Naive thymus-derived CD4-positive, alpha-beta T cell (primary cell): ENCODE measurements around the gene OSBPL8. TPM values are rescaled to one million over a fixed set of nuclear protein-coding genes. Genes with fewer than 3 reads are reported as not detected.
A peak's percentile ranks its signal among the peaks of the same experiment; 100 is the strongest.

ENCODE experiments used
- ATAC-seq: fragments of 150-1000 bp; cut with Tn5 transposase; 2 replicates; pipeline ENCODE4 v1.10.0; 2021; ENCODE audit warnings: mild to moderate bottlenecking, moderate library complexity
- CTCF ChIA-PET: fragments of 350-600 bp; sonication (Branson Sonifier 250); formaldehyde crosslinking; loops from one replicate; lab custom pipeline; 2021; ENCODE audit warnings: antibody characterized with exemption; lab: Charles Lee
- POLR2A ChIA-PET: fragments of 350-600 bp; sonication (Branson Sonifier 250); formaldehyde crosslinking; loops from one replicate; lab custom pipeline; 2021; ENCODE audit warnings: antibody characterized with exemption, inconsistent platforms; lab: Charles Lee
- DNase-seq, 9 donors: peaks; one replicate each; pipeline versions ENCODE4 v3.0.0 to v3.0.0-alpha.2; 2020 to 2022; ENCODE audit warnings: mixed read lengths in 1 of 9
- H3K27ac ChIP-seq: one replicate; pipeline ENCODE4 v1.7.0; 2013; ENCODE audit warnings: mild to moderate bottlenecking, low read depth, low read length, moderate library complexity
- H3K27me3 ChIP-seq, 2 donors: one replicate each; pipeline ENCODE4 v1.7.0; 2013; ENCODE audit warnings: low read length in 2 of 2, mild to moderate bottlenecking in 2 of 2, moderate library complexity in 2 of 2; ENCODE audit not compliant: control insufficient read depth in 2 of 2, insufficient read depth in 2 of 2
- H3K36me3 ChIP-seq, 3 experiments: 1 replicate in 2 of 3; 2 replicates in 1 of 3; pipeline ENCODE4 v1.7.0; 2013; ENCODE audit warnings: low read length in 3 of 3, mild to moderate bottlenecking in 3 of 3, moderate library complexity in 1 of 3; ENCODE audit not compliant: insufficient read depth in 3 of 3, control insufficient read depth in 2 of 3
- H3K4me1 ChIP-seq, 2 donors: one replicate each; pipeline ENCODE4 v1.7.0; 2013; ENCODE audit warnings: low read length in 2 of 2, mild to moderate bottlenecking in 2 of 2, moderate library complexity in 1 of 2; ENCODE audit not compliant: control insufficient read depth in 2 of 2, insufficient read depth in 2 of 2
- H3K4me3 ChIP-seq: 2 replicates; pipeline ENCODE4 v1.7.0; 2013; ENCODE audit warnings: mild to moderate bottlenecking, low read length
- H3K9me3 ChIP-seq, 3 experiments: 1 replicate in 2 of 3; 2 replicates in 1 of 3; pipeline ENCODE4 v1.7.0; 2013; ENCODE audit warnings: low read length in 3 of 3; ENCODE audit not compliant: control insufficient read depth in 2 of 3
- H3K27ac Mint-ChIP-seq, 9 donors: one replicate each; pipeline ENCODE4 v1.8.0; 2020 to 2022; ENCODE audit warnings: mixed read lengths in 9 of 9, mild to moderate bottlenecking in 8 of 9, moderate library complexity in 5 of 9, inconsistent platforms in 2 of 9
- H3K27me3 Mint-ChIP-seq, 5 donors: one replicate each; pipeline ENCODE4 v1.8.0; 2021 to 2022; ENCODE audit warnings: mixed read lengths in 5 of 5, mild to moderate bottlenecking in 1 of 5
- H3K36me3 Mint-ChIP-seq, 5 donors: one replicate each; pipeline ENCODE4 v1.8.0; 2020 to 2022; ENCODE audit warnings: mixed read lengths in 5 of 5, mild to moderate bottlenecking in 3 of 5, inconsistent platforms in 1 of 5
- H3K4me1 Mint-ChIP-seq, 7 donors: one replicate each; pipeline ENCODE4 v1.8.0; 2020 to 2022; ENCODE audit warnings: mixed read lengths in 7 of 7, mild to moderate bottlenecking in 3 of 7, inconsistent platforms in 1 of 7
- H3K4me3 Mint-ChIP-seq, 10 donors: one replicate each; pipeline ENCODE4 v1.8.0; 2020 to 2022; ENCODE audit warnings: mild to moderate bottlenecking in 10 of 10, mixed read lengths in 10 of 10, moderate library complexity in 6 of 10, inconsistent platforms in 2 of 10
- H3K9me3 Mint-ChIP-seq, 11 donors: one replicate each; pipeline ENCODE4 v1.8.0; 2020 to 2022; ENCODE audit warnings: mixed read lengths in 11 of 11, mild to moderate bottlenecking in 4 of 11, inconsistent platforms in 1 of 11, moderate library complexity in 1 of 11
- intact Hi-C, 2 donors: fragments of 100-400 bp; cut with micrococcal nuclease; formaldehyde crosslinking; loops; one replicate each; pipeline ENCODE4 v1.15.1; 2023
- polyA plus RNA-seq, 2 donors: library from polyadenylated mRNA; unstranded; fragments of 300-500 nt; fragmentation: Illumina TruSeq; gene quantifications; one replicate each; pipeline ENCODE4 v1.2.3, GENCODE V29; 2021
- total RNA-seq, 6 experiments: library from RNA in 5 of 6; stranded (reverse) in 5 of 6; gene quantifications; 1 replicate in 5 of 6; 2 replicates in 1 of 6; pipeline ENCODE4 v1.2.3 and lab custom pipeline; 2021 to 2026

OSBPL8 gene
- total and polyA plus RNA-seq, 7 experiments from 2014 or later = 113 to 157 (median 122) TPM

DNA sequence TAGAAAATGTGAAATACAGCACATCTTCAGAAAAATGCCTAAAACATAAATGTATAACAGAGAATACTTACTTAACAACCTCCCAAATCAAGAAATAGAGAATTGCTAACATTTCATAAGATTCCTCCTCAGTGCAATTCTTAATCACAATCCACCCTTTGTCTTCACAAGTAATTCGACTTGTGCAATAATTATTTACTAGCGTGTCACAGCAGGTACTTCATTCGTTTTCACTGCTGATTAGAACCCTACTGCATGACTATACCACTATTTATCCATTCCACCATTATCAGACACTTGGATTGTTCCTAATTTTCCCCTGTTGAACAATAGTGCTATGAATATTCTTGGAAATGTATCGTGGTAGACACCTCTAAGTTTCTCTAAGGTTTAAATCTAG, 146.4 kb downstream of the OSBPL8 start:
- ATAC-seq (no peak), DNase-seq (no peak)
- no peaks in the 10 kb centered on the region for H3K36me3 ChIP-seq
- Mint-ChIP-seq H3K27me3 (no peaks in the 10 kb centered on the region), H3K9me3 (no peaks in the 10 kb centered on the region), H3K27ac (no peak overlapping the region), H3K4me1 (peaks cover 15 to 37% (median 21%) of the 10 kb centered on the region in 7 donors), H3K36me3 (peaks cover under 1 to 16% (median 5%) of the 10 kb centered on the region in 5 donors), H3K4me3 (no peak overlapping the region)
- intact Hi-C loops = loop anchor here in 1 of 2 donors (5.0 kb wide), 1 partner anchor 144 kb away; the partner anchor contains the start of gene OSBPL8
- no peak overlapping the region for H3K4me3 ChIP-seq
- H3K9me3 ChIP-seq = no peaks in the 10 kb centered on the region
- ChIA-PET POLR2A (no interaction called here), CTCF (no interaction called here)
- H3K27ac ChIP-seq = no peak overlapping the region
- H3K27me3 ChIP-seq = no peaks in the 10 kb centered on the region
- peaks cover 0 to 3% of the 10 kb centered on the region in 2 donors for H3K4me1 ChIP-seq

DNA sequence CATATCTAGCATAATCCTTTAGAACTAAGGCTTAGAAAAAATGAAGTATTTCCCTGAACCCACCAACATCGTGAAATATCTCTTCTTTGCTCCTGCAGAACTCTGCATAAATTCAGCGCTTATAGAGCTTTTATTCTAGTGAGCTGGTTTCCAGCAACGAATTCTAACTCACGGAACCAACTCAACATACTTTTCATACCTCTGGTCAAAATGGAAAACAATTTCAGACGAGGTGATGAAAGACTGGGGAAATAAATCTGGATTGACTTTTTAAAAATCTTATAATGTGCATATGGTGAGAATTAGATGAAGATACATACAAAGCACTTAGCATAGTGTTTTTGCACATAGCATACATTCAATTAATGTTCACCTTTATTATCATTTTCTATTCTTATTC, 148.8 kb downstream of the OSBPL8 start:
- H3K4me1 Mint-ChIP-seq = peaks cover 4 to 27% (median 13%) of the 10 kb centered on the region in 7 donors
- intact Hi-C loops = loop anchor here in 1 of 2 donors (5.0 kb wide), 1 partner anchor 147 kb away; the partner anchor contains the start of gene OSBPL8
- Histone ChIP-seq H3K36me3 (peaks cover 0 to 4% (median under 1%) of the 10 kb centered on the region in 3 experiments), H3K4me1 (peaks cover 0 to 3% of the 10 kb centered on the region in 2 donors), H3K27me3 (no peaks in the 10 kb centered on the region), H3K4me3 (no peak overlapping the region), H3K27ac (no peak overlapping the region), H3K9me3 (no peaks in the 10 kb centered on the region)
- H3K27me3 Mint-ChIP-seq = no peaks in the 10 kb centered on the region
- no peak for DNase-seq
- H3K9me3 Mint-ChIP-seq = no peaks in the 10 kb centered on the region
- H3K4me3 Mint-ChIP-seq = no peak overlapping the region
- ChIA-PET POLR2A (no interaction called here), CTCF (no interaction called here)
- H3K27ac Mint-ChIP-seq = peak overlapping the region in 1 of 9 donors; percentile 6
- peaks cover 0 to 10% (median 0%) of the 10 kb centered on the region in 5 donors for H3K36me3 Mint-ChIP-seq
- ATAC-seq = no peak

DNA sequence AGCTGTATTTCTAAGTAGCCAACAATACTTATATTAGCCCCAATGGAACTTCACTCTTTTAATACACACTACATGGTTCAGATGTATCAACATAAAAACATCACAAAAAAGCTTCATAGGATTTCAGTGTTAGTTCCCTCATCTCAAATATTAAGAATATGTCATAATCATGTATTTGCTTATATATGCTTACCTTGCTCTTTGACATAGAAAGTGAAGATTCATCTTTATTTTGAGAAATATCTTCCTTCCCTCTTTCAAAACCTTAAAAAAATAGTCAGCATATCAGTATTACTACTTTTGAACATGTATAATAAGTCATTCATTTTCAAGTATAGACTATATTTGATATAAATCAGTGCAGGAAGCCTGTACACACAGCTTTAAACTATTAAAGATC, 149.2 kb downstream of the OSBPL8 start:
- Mint-ChIP-seq H3K27ac (peak overlapping the region in 2 of 9 donors; percentile 6), H3K4me3 (no peak overlapping the region), H3K9me3 (no peaks in the 10 kb centered on the region), H3K36me3 (peaks cover 0 to 10% (median 0%) of the 10 kb centered on the region in 5 donors), H3K4me1 (peaks cover 4 to 28% (median 13%) of the 10 kb centered on the region in 7 donors), H3K27me3 (no peaks in the 10 kb centered on the region)
- H3K36me3 ChIP-seq = peaks cover 0 to 5% (median 4%) of the 10 kb centered on the region in 3 experiments
- ATAC-seq (no peak), DNase-seq (no peak)
- no peaks in the 10 kb centered on the region for H3K9me3 ChIP-seq
- H3K27me3 ChIP-seq = no peaks in the 10 kb centered on the region
- H3K4me1 ChIP-seq = peaks cover 0 to 3% of the 10 kb centered on the region in 2 donors
- intact Hi-C loops = loop anchor here in 1 of 2 donors (5.0 kb wide), 1 partner anchor 147 kb away; the partner anchor contains the start of gene OSBPL8
- ChIA-PET CTCF (no interaction called here), POLR2A (no interaction called here)
- H3K4me3 ChIP-seq = no peak overlapping the region
- H3K27ac ChIP-seq = no peak overlapping the region

DNA sequence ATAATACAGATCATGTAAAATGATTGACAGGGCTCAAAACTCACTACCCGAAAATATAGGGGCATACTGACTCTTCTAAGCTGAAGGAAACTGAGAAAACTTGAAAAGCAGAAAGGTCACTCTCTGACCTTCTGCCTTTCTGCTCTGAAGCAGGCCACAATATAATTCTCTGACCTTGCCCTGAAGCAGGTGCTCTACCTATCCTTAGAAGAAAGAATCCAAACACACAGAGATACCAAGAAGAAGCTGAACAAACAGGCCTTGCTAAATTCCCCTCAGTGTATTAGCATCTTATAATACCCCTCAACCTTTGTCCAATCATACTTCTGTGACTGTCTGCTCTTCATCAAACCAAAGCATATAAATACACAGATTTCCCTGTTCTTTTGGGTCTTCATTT, 150.5 kb downstream of the OSBPL8 start:
- Histone ChIP-seq H3K27me3 (no peaks in the 10 kb centered on the region), H3K4me3 (no peak overlapping the region), H3K9me3 (no peaks in the 10 kb centered on the region), H3K36me3 (peaks cover 0 to 5% (median 4%) of the 10 kb centered on the region in 3 experiments), H3K27ac (no peak overlapping the region), H3K4me1 (peaks cover 0 to 3% of the 10 kb centered on the region in 2 donors)
- no peak for DNase-seq
- intact Hi-C loops = loop anchor here in 1 of 2 donors (10.0 kb wide), 1 partner anchor 46 kb away; no protein-coding TSS in a partner anchor
- CTCF ChIA-PET = interaction anchor here (0.7 to 1.7 kb wide), 3 partner anchors 8 to 354 kb away, joined by 3 to 4 read pairs (median 3); no protein-coding TSS in a partner anchor
- no peaks in the 10 kb centered on the region for H3K27me3 Mint-ChIP-seq
- peaks cover 4 to 28% (median 13%) of the 10 kb centered on the region in 7 donors for H3K4me1 Mint-ChIP-seq
- peak overlapping the region in 3 of 9 donors; percentile 6 to 46 (median 17) for H3K27ac Mint-ChIP-seq
- no peak overlapping the region for H3K4me3 Mint-ChIP-seq
- ATAC-seq = no peak
- POLR2A ChIA-PET = interaction anchor here (0.6 to 1.1 kb wide), 2 partner anchors 62 to 176 kb away, joined by 4 read pairs; no protein-coding TSS in a partner anchor
- H3K9me3 Mint-ChIP-seq = no peaks in the 10 kb centered on the region
- peaks cover 0 to 10% (median 0%) of the 10 kb centered on the region in 5 donors for H3K36me3 Mint-ChIP-seq

DNA sequence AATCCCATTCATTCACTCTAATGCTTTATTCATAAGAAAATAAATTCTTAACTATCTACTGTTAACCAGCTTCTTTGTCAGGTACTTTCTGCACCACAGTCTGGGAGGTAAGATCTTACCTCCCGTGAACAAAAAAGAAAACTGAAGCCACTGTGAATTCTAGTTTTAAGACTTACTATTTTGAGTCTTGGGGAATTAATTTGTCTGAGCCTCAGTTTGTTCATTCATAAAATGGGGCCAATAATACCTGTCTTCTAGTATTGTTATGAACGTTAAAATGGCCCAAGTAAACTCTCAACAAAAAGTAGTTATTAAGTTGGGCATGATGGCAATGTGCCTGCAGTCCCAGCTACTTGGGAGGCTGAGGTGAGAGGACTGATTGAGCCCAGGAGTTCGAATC, 151.9 kb downstream of the OSBPL8 start:
- H3K4me3 ChIP-seq = no peak overlapping the region
- H3K27ac Mint-ChIP-seq = no peak overlapping the region
- no peaks in the 10 kb centered on the region for H3K9me3 Mint-ChIP-seq
- peaks cover 0 to 20% (median 5%) of the 10 kb centered on the region in 7 donors for H3K4me1 Mint-ChIP-seq
- no peaks in the 10 kb centered on the region for H3K9me3 ChIP-seq
- no peak overlapping the region for H3K4me3 Mint-ChIP-seq
- no peak overlapping the region for H3K27ac ChIP-seq
- H3K36me3 ChIP-seq = peaks cover 4 to 5% (median 5%) of the 10 kb centered on the region in 3 experiments
- no peak for ATAC-seq
- H3K27me3 Mint-ChIP-seq = no peaks in the 10 kb centered on the region
- H3K4me1 ChIP-seq = peaks cover 0 to 3% of the 10 kb centered on the region in 2 donors
- H3K27me3 ChIP-seq = no peaks in the 10 kb centered on the region
- peaks cover 0 to 6% (median 0%) of the 10 kb centered on the region in 5 donors for H3K36me3 Mint-ChIP-seq
- no peak for DNase-seq
- intact Hi-C loops = loop anchor here in 1 of 2 donors (10.0 kb wide), 1 partner anchor 47 kb away; no protein-coding TSS in a partner anchor
- CTCF ChIA-PET = interaction anchor here (1.7 kb wide), 1 partner anchor 179 kb away, joined by 4 read pairs; no protein-coding TSS in a partner anchor
- POLR2A ChIA-PET = no interaction called here

DNA sequence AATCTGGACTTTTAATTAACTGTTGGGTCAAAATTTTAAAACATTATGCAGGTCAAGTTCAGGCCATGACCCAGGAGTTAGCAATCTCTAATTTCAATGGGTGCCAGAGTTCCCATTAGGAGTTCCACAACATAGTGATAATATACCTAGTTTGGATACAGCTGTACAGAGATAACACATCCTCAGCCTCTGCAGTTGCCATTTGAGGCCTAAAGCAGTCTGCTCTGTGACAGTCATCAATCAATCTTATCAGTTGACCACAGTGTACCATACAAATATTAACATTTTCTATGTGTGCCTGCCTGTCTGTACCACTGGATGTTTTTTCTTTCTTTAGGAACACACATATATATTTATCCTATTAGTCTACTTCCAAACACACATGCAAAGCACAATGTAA, 157.3 kb downstream of the OSBPL8 start:
- no peak overlapping the region for H3K27ac ChIP-seq
- Mint-ChIP-seq H3K36me3 (peaks cover 0 to 21% (median 12%) of the 10 kb centered on the region in 5 donors), H3K4me3 (no peak overlapping the region), H3K4me1 (peaks cover 0 to 4% (median 0%) of the 10 kb centered on the region in 7 donors), H3K27me3 (no peaks in the 10 kb centered on the region), H3K27ac (no peak overlapping the region), H3K9me3 (no peaks in the 10 kb centered on the region)
- ATAC-seq (no peak), DNase-seq (no peak)
- H3K9me3 ChIP-seq = no peaks in the 10 kb centered on the region
- CTCF ChIA-PET = interaction anchor here (0.6 kb wide), 1 partner anchor 142 kb away, joined by 3 read pairs; no protein-coding TSS in a partner anchor
- no peaks in the 10 kb centered on the region for H3K4me1 ChIP-seq
- no peak overlapping the region for H3K4me3 ChIP-seq
- POLR2A ChIA-PET = interaction anchor here (0.6 kb wide), 1 partner anchor 1988 kb away, joined by 3 read pairs; no protein-coding TSS in a partner anchor
- H3K27me3 ChIP-seq = no peaks in the 10 kb centered on the region
- H3K36me3 ChIP-seq = peaks cover 12 to 21% (median 13%) of the 10 kb centered on the region in 3 experiments
- intact Hi-C loops = loop anchor here in 1 of 2 donors (10.0 kb wide), 1 partner anchor 53 kb away; no protein-coding TSS in a partner anchor
